A549 (cell line): Measurements from ENCODE around the gene SV2A. TPM values are rescaled to one million over a fixed set of nuclear protein-coding genes. Genes with fewer than 3 reads are reported as not detected.
A peak's percentile ranks its signal among the peaks of the same experiment; 100 is the strongest.

Source experiments
- BCL3 ChIP-seq: fragments of >200 bp; sonication (Bioruptor Twin); formaldehyde crosslinking; IDR thresholded peaks from 3 replicates; pipeline ENCODE4 v1.6.1; 2016
- CHD2 ChIP-seq: fragments of 150-350 bp; IDR thresholded peaks from 2 replicates; pipeline ENCODE4 v1.6.1; 2014; ENCODE audit warnings: low read length; ENCODE audit not compliant: partially characterized antibody
- EHF ChIP-seq: fragments of 250-450 bp; sonication (Bioruptor Pico); IDR thresholded peaks from 2 replicates; pipeline ENCODE4 v1.5.0; 2020; ENCODE audit warnings: mild to moderate bottlenecking
- EHMT2 ChIP-seq: fragments of 200-600 bp; sonication (generic); IDR thresholded peaks from 2 replicates; pipeline ENCODE4 v1.6.1; 2016; ENCODE audit warnings: antibody characterized with exemption, low read depth, mild to moderate bottlenecking, moderate library complexity
- ELK1 ChIP-seq: fragments of 150-350 bp; IDR thresholded peaks from 2 replicates; pipeline ENCODE4 v1.6.1; 2014; ENCODE audit warnings: low read depth, mild to moderate bottlenecking, low read length
- FOSL2 ChIP-seq, 2 experiments: fragments of 450-650 bp in 1 of 2; fragments of >200 bp in 1 of 2; sonication (Bioruptor Twin) in 1 of 2; formaldehyde crosslinking; IDR thresholded peaks; 2 replicates each; pipeline versions ENCODE4 v1.5.0 to v1.6.1; 2016 to 2020; ENCODE audit warnings: mild to moderate bottlenecking in 1 of 2, moderate library complexity in 1 of 2
- FOXS1 ChIP-seq: fragments of 250-450 bp; sonication (Bioruptor Pico); IDR thresholded peaks from 2 replicates; pipeline ENCODE4 v1.5.0; 2020; ENCODE audit warnings: mild to moderate bottlenecking, moderate library complexity
- HDAC2 ChIP-seq: fragments of 200-600 bp; sonication (generic); IDR thresholded peaks from 2 replicates; pipeline ENCODE4 v1.6.1; 2016
- JUNB ChIP-seq: fragments of >200 bp; sonication (Bioruptor Twin); formaldehyde crosslinking; IDR thresholded peaks from 2 replicates; pipeline ENCODE4 v1.6.1; 2016
- NPAS2 ChIP-seq: fragments of 250-450 bp; sonication (Bioruptor Pico); IDR thresholded peaks from 2 replicates; pipeline ENCODE4 v1.8.0; 2022; ENCODE audit warnings: mild to moderate bottlenecking, moderate library complexity, borderline replicate concordance
- PBX3 ChIP-seq: IDR thresholded peaks from 2 replicates; pipeline ENCODE4 v1.6.1; 2012
- PHF8 ChIP-seq: fragments of 200-600 bp; sonication (generic); IDR thresholded peaks from 2 replicates; pipeline ENCODE4 v1.6.1; 2016; ENCODE audit warnings: low read depth, mild to moderate bottlenecking, antibody characterized with exemption, moderate library complexity, borderline replicate concordance
- RAD21 ChIP-seq, 2 experiments: fragments of >200 bp in 1 of 2; sonication (Bioruptor Twin) in 1 of 2; formaldehyde crosslinking in 1 of 2; IDR thresholded peaks in 1 of 2; conservative IDR thresholded peaks in 1 of 2; 2 replicates in 1 of 2; 3 replicates in 1 of 2; pipeline ENCODE4 v1.6.1; 2012 to 2018; ENCODE audit warnings: inconsistent platforms in 1 of 2
- RNF2 ChIP-seq: fragments of 200-600 bp; sonication (generic); IDR thresholded peaks from 2 replicates; pipeline ENCODE4 v1.6.1; 2016; ENCODE audit warnings: low read depth, mild to moderate bottlenecking, antibody characterized with exemption, moderate library complexity, borderline replicate concordance
- SMC3 ChIP-seq: fragments of >200 bp; sonication (Bioruptor Twin); formaldehyde crosslinking; IDR thresholded peaks from 3 replicates; pipeline ENCODE4 v1.6.1; 2018; ENCODE audit warnings: inconsistent platforms
- ZSCAN20 ChIP-seq: fragments of 250-450 bp; sonication (Bioruptor Pico); IDR thresholded peaks from 2 replicates; pipeline ENCODE4 v1.8.0; 2022; ENCODE audit warnings: mild to moderate bottlenecking, moderate library complexity
- polyA plus RNA-seq, 4 experiments: library from polyadenylated mRNA; depleted of rRNA in 3 of 4; stranded (reverse); fragments of >200 nt; fragmentation: RNase III in 1 of 4; extraction: RNeasy Plus Mini Kit Qiagen cat#74134 plus additional on column Dnase treatment in 1 of 4; gene quantifications; 2 replicates in 3 of 4; 3 replicates in 1 of 4; pipeline ENCODE4 v1.2.3, GENCODE V29; 2011 to 2017
- TF ChIP-seq, protein P1 (sequence below): fragments of >200 bp; sonication (Bioruptor Twin); formaldehyde crosslinking; IDR thresholded peaks from 3 replicates; pipeline ENCODE4 v1.5.1; 2016
- TF ChIP-seq, protein P2 (sequence below): fragments of 200-600 bp; sonication (generic); IDR thresholded peaks from 2 replicates; pipeline ENCODE4 v1.6.1; 2016; ENCODE audit warnings: antibody characterized with exemption, mild to moderate bottlenecking, moderate library complexity

Gene SV2A
- polyA plus RNA-seq, 2 of the 4 experiments (the other 2 are of a cell fraction) = 0.05 to 0.13 TPM

- TF ChIP-seq BCL3 (peak; percentile 86), PBX3 (peak; percentile 73; the same call in 1 of the 2 replicates), JUNB (no peak), PHF8 (peak; percentile 79), EHMT2 (no peak), ZSCAN20 (CRISPR knock-in tag) (no peak), HDAC2 (no peak), NPAS2 (CRISPR knock-in tag) (no peak), RAD21 (conservative IDR thresholded peaks at IDR 0.05 in 1 of 2, IDR thresholded peaks at IDR 0.05 in 1 of 2) (0 out of 5 replicates have a peak, but pooled peaks of 1 of the 2 experiments have one; percentile 6), CHD2 (no peak), EHF (CRISPR knock-in tag) (0 out of 2 replicates have a peak, but pooled peaks have one; percentile 42), RNF2 (no peak), FOSL2 (IDR thresholded peaks at IDR 0.05) (no peak), FOSL2 (CRISPR knock-in tag; IDR thresholded peaks at IDR 0.05) (no peak; the same call in 1 of the 2 replicates), FOXS1 (CRISPR knock-in tag) (no peak), SMC3 (no peak), ELK1 (no peak)
- TF ChIP-seq, protein P1, sequence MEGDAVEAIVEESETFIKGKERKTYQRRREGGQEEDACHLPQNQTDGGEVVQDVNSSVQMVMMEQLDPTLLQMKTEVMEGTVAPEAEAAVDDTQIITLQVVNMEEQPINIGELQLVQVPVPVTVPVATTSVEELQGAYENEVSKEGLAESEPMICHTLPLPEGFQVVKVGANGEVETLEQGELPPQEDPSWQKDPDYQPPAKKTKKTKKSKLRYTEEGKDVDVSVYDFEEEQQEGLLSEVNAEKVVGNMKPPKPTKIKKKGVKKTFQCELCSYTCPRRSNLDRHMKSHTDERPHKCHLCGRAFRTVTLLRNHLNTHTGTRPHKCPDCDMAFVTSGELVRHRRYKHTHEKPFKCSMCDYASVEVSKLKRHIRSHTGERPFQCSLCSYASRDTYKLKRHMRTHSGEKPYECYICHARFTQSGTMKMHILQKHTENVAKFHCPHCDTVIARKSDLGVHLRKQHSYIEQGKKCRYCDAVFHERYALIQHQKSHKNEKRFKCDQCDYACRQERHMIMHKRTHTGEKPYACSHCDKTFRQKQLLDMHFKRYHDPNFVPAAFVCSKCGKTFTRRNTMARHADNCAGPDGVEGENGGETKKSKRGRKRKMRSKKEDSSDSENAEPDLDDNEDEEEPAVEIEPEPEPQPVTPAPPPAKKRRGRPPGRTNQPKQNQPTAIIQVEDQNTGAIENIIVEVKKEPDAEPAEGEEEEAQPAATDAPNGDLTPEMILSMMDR = no peak
- TF ChIP-seq, protein P2, sequence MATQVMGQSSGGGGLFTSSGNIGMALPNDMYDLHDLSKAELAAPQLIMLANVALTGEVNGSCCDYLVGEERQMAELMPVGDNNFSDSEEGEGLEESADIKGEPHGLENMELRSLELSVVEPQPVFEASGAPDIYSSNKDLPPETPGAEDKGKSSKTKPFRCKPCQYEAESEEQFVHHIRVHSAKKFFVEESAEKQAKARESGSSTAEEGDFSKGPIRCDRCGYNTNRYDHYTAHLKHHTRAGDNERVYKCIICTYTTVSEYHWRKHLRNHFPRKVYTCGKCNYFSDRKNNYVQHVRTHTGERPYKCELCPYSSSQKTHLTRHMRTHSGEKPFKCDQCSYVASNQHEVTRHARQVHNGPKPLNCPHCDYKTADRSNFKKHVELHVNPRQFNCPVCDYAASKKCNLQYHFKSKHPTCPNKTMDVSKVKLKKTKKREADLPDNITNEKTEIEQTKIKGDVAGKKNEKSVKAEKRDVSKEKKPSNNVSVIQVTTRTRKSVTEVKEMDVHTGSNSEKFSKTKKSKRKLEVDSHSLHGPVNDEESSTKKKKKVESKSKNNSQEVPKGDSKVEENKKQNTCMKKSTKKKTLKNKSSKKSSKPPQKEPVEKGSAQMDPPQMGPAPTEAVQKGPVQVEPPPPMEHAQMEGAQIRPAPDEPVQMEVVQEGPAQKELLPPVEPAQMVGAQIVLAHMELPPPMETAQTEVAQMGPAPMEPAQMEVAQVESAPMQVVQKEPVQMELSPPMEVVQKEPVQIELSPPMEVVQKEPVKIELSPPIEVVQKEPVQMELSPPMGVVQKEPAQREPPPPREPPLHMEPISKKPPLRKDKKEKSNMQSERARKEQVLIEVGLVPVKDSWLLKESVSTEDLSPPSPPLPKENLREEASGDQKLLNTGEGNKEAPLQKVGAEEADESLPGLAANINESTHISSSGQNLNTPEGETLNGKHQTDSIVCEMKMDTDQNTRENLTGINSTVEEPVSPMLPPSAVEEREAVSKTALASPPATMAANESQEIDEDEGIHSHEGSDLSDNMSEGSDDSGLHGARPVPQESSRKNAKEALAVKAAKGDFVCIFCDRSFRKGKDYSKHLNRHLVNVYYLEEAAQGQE = peak; percentile 54
- TF ChIP-seq, all 56 proteins: peak for 20
Observed at GRCh38 chr1:149886396-149887195, 31.0 kb downstream of the SV2A start (continued).
